Mucosa of descending colon (tissue), 3 donors: ENCODE results near the gene ERFL. TPM values are rescaled to one million over a fixed set of nuclear protein-coding genes. Genes with fewer than 3 reads are reported as not detected.

Experiments used
- ATAC-seq: fragments of 200-7000 bp; cut with Tn5 transposase; one replicate; pipeline ENCODE4 v1.9.1; 2020; ENCODE audit warnings: mild to moderate bottlenecking, moderate library complexity
- DNase-seq, 3 donors: peaks; one replicate each; pipeline ENCODE4 v3.0.0-alpha.2; 2020
- H3K36me3 ChIP-seq: fragments of 200-600 bp; one replicate; pipeline ENCODE4 v1.8.0; 2021; ENCODE audit warnings: low read depth, mild to moderate bottlenecking
- H3K4me1 ChIP-seq: fragments of 200-600 bp; one replicate; pipeline ENCODE4 v1.8.0; 2021; ENCODE audit warnings: low read depth, mild to moderate bottlenecking
- H3K4me3 ChIP-seq: fragments of 200-600 bp; one replicate; pipeline ENCODE4 v1.8.0; 2021; ENCODE audit warnings: mild to moderate bottlenecking
- H3K9me3 ChIP-seq: fragments of 200-600 bp; one replicate; pipeline ENCODE4 v1.8.0; 2021; ENCODE audit warnings: mild to moderate bottlenecking
- CTCF ChIP-seq: fragments of 200-600 bp; IDR thresholded peaks from one replicate; pipeline ENCODE4 v1.8.0; 2022; ENCODE audit warnings: antibody characterized with exemption, mild to moderate bottlenecking
- intact Hi-C, 2 donors: fragments of 100-400 bp; cut with DNase I in 1 of 2; cut with micrococcal nuclease in 1 of 2; formaldehyde crosslinking; loops; one replicate each; pipeline versions ENCODE4 v1.11.0 to v1.11.1; 2022; cut with DNase I, micrococcal nuclease
- total RNA-seq, 3 donors: library from RNA; stranded (reverse); fragmentation: NEBNext Ultra II Directional in 2 of 3; extraction: Animal tissue kit (Norgen Biotek cat#: 25700) in 2 of 3; gene quantifications; one replicate each; pipeline versions ENCODE4 v1.2.1 to v1.2.4, GENCODE V29; 2021 to 2023
- donor health status: DM: no; HTN: no; CAD: no; lungs with moderate emphysema.
- donor health status: DM: no; HTN: no; CAD: no.
- donor health status: DM: no; HTN: yes; CAD: no.

Gene ERFL
- total RNA-seq, 3 donors from 2014 or later = 0.70 to 1.1 (median 0.98) TPM

GRCh38 chr19:41893899-41894298 is 34.4 kb downstream of the ERFL start:
- intact Hi-C loops = no loop called here

GRCh38 chr19:41892173-41892902 is 35.9 kb downstream of the ERFL start:
- intact Hi-C loops = no loop called here
- Histone ChIP-seq H3K4me3 (no peak overlapping the region), H3K4me1 (peaks cover 6% of the 10 kb centered on the region), H3K9me3 (no peaks in the 10 kb centered on the region), H3K36me3 (no peaks in the 10 kb centered on the region)
- no peak for TF ChIP-seq CTCF
- DNase-seq (peak in 2 of 3 donors; percentile 29 to 48), ATAC-seq (no peak)

More at GRCh38 chr19:41893899-41894298, 34.4 kb downstream of the ERFL start:
- TF ChIP-seq CTCF = no peak
- no peaks in the 10 kb centered on the region for H3K9me3 ChIP-seq
- DNase-seq (no peak), ATAC-seq (peak; percentile 51)
- H3K4me1 ChIP-seq = no peaks in the 10 kb centered on the region
- H3K36me3 ChIP-seq = no peaks in the 10 kb centered on the region
- no peak overlapping the region for H3K4me3 ChIP-seq

GRCh38 chr19:41890936-41891335 is 37.3 kb downstream of the ERFL start:
- intact Hi-C loops = no loop called here
- TF ChIP-seq CTCF = no peak
- peaks cover 18% of the 10 kb centered on the region for H3K4me1 ChIP-seq
- no peak overlapping the region for H3K4me3 ChIP-seq
- no peaks in the 10 kb centered on the region for H3K36me3 ChIP-seq
- ATAC-seq = no peak
- no peak for DNase-seq
- H3K9me3 ChIP-seq = no peaks in the 10 kb centered on the region

GRCh38 chr19:41889896-41890295 is 38.4 kb downstream of the ERFL start:
- no peak overlapping the region for H3K4me3 ChIP-seq
- H3K36me3 ChIP-seq = no peaks in the 10 kb centered on the region
- peaks cover 29% of the 10 kb centered on the region for H3K4me1 ChIP-seq
- intact Hi-C loops = no loop called here
- no peak for TF ChIP-seq CTCF
- no peaks in the 10 kb centered on the region for H3K9me3 ChIP-seq
- peak in 1 of 3 donors; percentile 31 for DNase-seq
- ATAC-seq = no peak

- no peaks in the 10 kb centered on the region for H3K36me3 ChIP-seq
- peaks cover 33% of the 10 kb centered on the region for H3K4me1 ChIP-seq
- ATAC-seq (no peak), DNase-seq (no peak)
- H3K4me3 ChIP-seq = no peak overlapping the region
- no peak for TF ChIP-seq CTCF
- no peaks in the 10 kb centered on the region for H3K9me3 ChIP-seq
- intact Hi-C loops = no loop called here
These were observed 39.3 kb downstream of the ERFL start for GRCh38 chr19:41888926-41889325.
